Skeletal muscle cell (primary cell): Measurements from ENCODE around the gene GATC.

ENCODE experiments used
- DNase-seq: peaks from one replicate; pipeline ENCODE4 v3.0.0-alpha.2; 2010; ENCODE audit warnings: low read depth
- H3K4me3 ChIP-seq: 2 replicates; pipeline ENCODE4 v1.5.1; 2011; ENCODE audit warnings: low read depth, mild to moderate bottlenecking, control low read depth, low read length, moderate library complexity

The GATC gene

GRCh38 chr12:120490833-120491512 is 44.7 kb downstream of the GATC start:
- DNase-seq = no peak
- no peak overlapping the region for H3K4me3 ChIP-seq

- peak overlapping the region; percentile 89 for H3K4me3 ChIP-seq
- no peak for DNase-seq
Measured at GRCh38 chr12:120495186-120495730, 49.0 kb downstream of the GATC start.

- peak within 1 kb of the TSS; percentile 89 for H3K4me3 ChIP-seq
- DNase-seq = peak; percentile 83
Measured at GRCh38 chr12:120495731-120496412, 49.6 kb downstream of the GATC start, which contains the start of gene DYNLL1. TSS of gene DYNLL1 (plus strand) at chr12:120496113. CDS start at chr12:120496422, 309 bp downstream.

- no peak for DNase-seq
- peak overlapping the region; percentile 89 for H3K4me3 ChIP-seq
Measured at GRCh38 chr12:120496413-120497340, 50.4 kb downstream of the GATC start.

GRCh38 chr12:120497524-120498150 is 51.4 kb downstream of the GATC start:
- H3K4me3 ChIP-seq = peak overlapping the region; percentile 89
- no peak for DNase-seq

- no peak for DNase-seq
- no peak overlapping the region for H3K4me3 ChIP-seq
Measured at GRCh38 chr12:120498870-120499515, 52.7 kb downstream of the GATC start.

- DNase-seq = no peak
- H3K4me3 ChIP-seq = no peak overlapping the region
Measured at GRCh38 chr12:120500581-120500980, 54.3 kb downstream of the GATC start.

GRCh38 chr12:120504587-120504986 is 58.3 kb downstream of the GATC start:
- no peak for DNase-seq
- H3K4me3 ChIP-seq = no peak overlapping the region

- DNase-seq = no peak
- no peak overlapping the region for H3K4me3 ChIP-seq
Measured at GRCh38 chr12:120508537-120508936, 62.3 kb downstream of the GATC start.
